Parathyroid adenoma (tissue), 2 donors: Measurements from ENCODE around the gene GNB1.
"Not testable (repeated sequence)": the region's sequence is repeated elsewhere in the genome, so short reads cannot be mapped to it uniquely, and the experiment has no call there.

Source experiments
- H2AFZ ChIP-seq: fragments of 300-600 bp; sonication (generic); one replicate; pipeline ENCODE4 v1.7.0; 2017; ENCODE audit warnings: antibody characterized with exemption, mild to moderate bottlenecking
- H3K27ac ChIP-seq: fragments of 300-600 bp; sonication (generic); one replicate; pipeline ENCODE4 v1.7.0; 2017
- H3K27me3 ChIP-seq: fragments of 300-600 bp; sonication (generic); one replicate; pipeline ENCODE4 v1.7.0; 2017; ENCODE audit warnings: low read length; ENCODE audit not compliant: control insufficient read depth, insufficient read depth
- H3K36me3 ChIP-seq: fragments of 300-600 bp; sonication (generic); one replicate; pipeline ENCODE4 v1.7.0; 2017; ENCODE audit warnings: low read length; ENCODE audit not compliant: control insufficient read depth, insufficient read depth
- H3K4me1 ChIP-seq: fragments of 300-600 bp; sonication (generic); one replicate; pipeline ENCODE4 v1.7.0; 2017; ENCODE audit warnings: control low read depth
- H3K4me2 ChIP-seq: fragments of 300-600 bp; sonication (generic); one replicate; pipeline ENCODE4 v1.7.0; 2017; ENCODE audit warnings: low read length
- H3K4me3 ChIP-seq: fragments of 300-600 bp; sonication (generic); one replicate; pipeline ENCODE4 v1.7.0; 2017; ENCODE audit warnings: low read depth, low read length
- H3K79me2 ChIP-seq: fragments of 300-600 bp; sonication (generic); one replicate; pipeline ENCODE4 v1.7.0; 2017; ENCODE audit warnings: control low read depth
- H3K9ac ChIP-seq: fragments of 300-600 bp; sonication (generic); one replicate; pipeline ENCODE4 v1.7.0; 2017; ENCODE audit warnings: mild to moderate bottlenecking
- H3K9me3 ChIP-seq: fragments of 300-600 bp; sonication (generic); one replicate; pipeline ENCODE4 v1.7.0; 2017; ENCODE audit warnings: low read length; ENCODE audit not compliant: control insufficient read depth
- CTCF ChIP-seq: fragments of 300-600 bp; sonication (generic); IDR thresholded peaks from one replicate; pipeline ENCODE4 v1.7.0; 2017; ENCODE audit warnings: antibody characterized with exemption, mild to moderate bottlenecking
- donor health status: primary hyperparathyroidism.

GNB1 gene

DNA sequence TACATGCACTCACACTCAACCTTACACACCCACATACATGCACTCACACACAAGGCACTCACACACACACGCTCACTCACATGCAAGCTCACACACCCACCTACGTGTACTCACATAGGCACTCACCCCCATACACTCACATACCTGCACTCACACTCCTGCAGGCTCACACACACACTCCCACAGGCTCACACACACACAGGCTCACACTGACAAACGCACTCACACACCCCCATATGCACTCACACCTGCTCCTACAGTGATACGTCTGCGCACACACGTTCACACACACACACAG is 47.3 kb upstream of the GNB1 start:
- Histone ChIP-seq H2AFZ (no peak overlapping the region), H3K9me3 (no peaks in the 10 kb centered on the region), H3K27ac (no peak overlapping the region), H3K4me1 (no peaks in the 10 kb centered on the region), H3K9ac (no peak overlapping the region), H3K27me3 (no peaks in the 10 kb centered on the region), H3K4me2 (no peak overlapping the region), H3K4me3 (no peak overlapping the region), H3K79me2 (no peaks in the 10 kb centered on the region), H3K36me3 (no peaks in the 10 kb centered on the region)
- TF ChIP-seq CTCF: no peak

- Histone ChIP-seq H3K79me2 (no peaks in the 10 kb centered on the region), H3K4me3 (no peak overlapping the region), H3K4me2 (no peak overlapping the region), H3K36me3 (no peaks in the 10 kb centered on the region), H3K9me3 (no peaks in the 10 kb centered on the region), H3K27me3 (no peaks in the 10 kb centered on the region), H3K27ac (no peak overlapping the region), H3K4me1 (no peaks in the 10 kb centered on the region), H2AFZ (no peak overlapping the region), H3K9ac (no peak overlapping the region)
- no peak for TF ChIP-seq CTCF
Measured at GRCh38 chr1:1937549-1938275, 46.8 kb upstream of the GNB1 start.

DNA sequence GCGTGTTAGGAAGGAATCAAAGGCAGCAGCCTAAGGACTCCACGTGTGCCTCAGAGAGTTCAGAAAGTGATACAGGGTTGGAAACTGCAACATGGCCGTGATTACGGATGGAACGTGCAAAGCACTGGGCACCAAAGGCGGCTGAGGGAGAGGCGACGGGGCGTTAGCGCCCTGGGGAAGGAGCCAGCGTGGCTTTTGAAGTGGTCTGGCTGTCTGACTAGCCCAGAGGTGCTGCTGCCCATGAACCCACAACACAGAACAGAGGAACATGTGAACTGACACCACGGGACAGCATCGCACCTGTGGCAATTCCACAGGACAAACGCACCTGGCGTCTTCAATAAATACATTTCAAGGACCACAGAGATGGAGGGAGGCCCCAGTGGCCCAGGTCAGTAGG is 46.2 kb upstream of the GNB1 start:
- Histone ChIP-seq H3K27ac (no peak overlapping the region), H3K36me3 (no peaks in the 10 kb centered on the region), H3K9ac (no peak overlapping the region), H3K9me3 (no peaks in the 10 kb centered on the region), H3K27me3 (no peaks in the 10 kb centered on the region), H2AFZ (no peak overlapping the region), H3K4me2 (no peak overlapping the region), H3K4me3 (no peak overlapping the region), H3K79me2 (no peaks in the 10 kb centered on the region), H3K4me1 (no peaks in the 10 kb centered on the region)
- no peak for TF ChIP-seq CTCF

DNA sequence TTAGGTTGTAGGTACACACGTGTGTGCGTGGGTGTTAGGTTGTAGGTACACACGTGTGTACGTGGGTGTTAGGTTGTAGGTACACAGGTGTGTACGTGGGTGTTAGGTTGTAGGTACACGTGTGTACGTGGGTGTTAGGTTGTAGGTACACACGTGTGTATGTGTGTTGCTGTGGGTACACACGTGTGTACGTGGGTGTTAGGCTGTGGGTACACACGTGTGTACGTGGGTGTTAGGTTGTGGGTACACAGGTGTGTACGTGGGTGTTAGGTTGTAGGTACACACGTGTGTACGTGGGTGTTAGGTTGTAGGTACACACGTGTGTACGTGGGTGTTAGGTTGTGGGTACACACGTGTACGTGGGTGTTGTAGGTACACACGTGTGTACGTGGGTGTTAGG is 44.0 kb upstream of the GNB1 start:
- not testable (repeated sequence) for H3K4me1 ChIP-seq, H2AFZ ChIP-seq

DNA sequence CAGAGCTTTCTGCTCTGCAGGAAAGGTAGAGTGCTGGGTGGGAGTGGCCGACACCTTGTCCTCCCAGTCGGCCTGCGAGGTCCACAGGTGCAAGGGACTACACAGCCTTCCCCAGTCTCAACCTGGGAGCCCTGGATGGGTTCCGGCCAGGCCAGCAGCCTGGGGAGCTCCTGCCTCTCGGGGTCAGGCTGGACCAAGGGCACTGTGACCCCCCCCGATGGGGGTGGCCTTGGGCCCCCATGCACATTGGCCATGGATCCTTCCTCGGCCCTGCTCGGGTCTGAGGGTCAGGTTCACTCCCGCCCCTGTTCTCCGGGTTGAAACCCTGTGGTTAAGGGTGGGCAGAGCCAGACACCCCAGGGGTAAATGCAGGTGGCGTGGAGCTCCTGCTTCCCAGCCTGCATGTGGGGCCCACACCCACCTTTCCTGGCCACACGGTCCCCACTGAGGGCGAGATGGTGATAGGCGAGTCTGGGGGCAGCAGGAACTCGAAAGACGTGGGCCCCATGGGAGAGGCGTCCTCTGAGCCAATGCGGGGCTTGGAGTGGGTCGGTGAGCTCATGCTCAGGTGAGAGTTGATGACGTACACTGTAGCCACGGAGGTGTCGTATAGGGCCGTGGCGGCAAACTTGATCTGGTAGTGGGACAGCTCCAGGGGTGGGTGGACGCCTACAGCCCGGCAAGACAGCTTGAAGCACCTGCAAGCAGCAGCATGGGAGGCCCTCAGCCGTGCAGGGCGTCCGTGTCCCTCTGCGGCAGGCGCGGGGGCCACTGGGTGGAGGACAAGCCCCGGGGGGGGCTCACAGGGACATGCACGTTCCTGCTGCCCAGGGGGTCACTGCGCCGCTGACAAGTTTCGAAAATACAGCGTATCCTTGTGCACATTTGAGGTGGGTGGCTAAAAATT is 39.0 kb upstream of the GNB1 start:
- H3K27ac ChIP-seq: no peak overlapping the region
- no peak overlapping the region for H3K4me3 ChIP-seq
- H3K36me3 ChIP-seq: no peaks in the 10 kb centered on the region
- H3K4me2 ChIP-seq: no peak overlapping the region
- H3K27me3 ChIP-seq: no peaks in the 10 kb centered on the region
- no peaks in the 10 kb centered on the region for H3K79me2 ChIP-seq
- H3K9ac ChIP-seq: no peak overlapping the region
- no peaks in the 10 kb centered on the region for H3K4me1 ChIP-seq
- H2AFZ ChIP-seq: no peak overlapping the region
- H3K9me3 ChIP-seq: no peaks in the 10 kb centered on the region
- no peak for TF ChIP-seq CTCF

More for the DNA sequence above, 44.0 kb upstream of the GNB1 start:
- H3K4me2 ChIP-seq, H3K9ac ChIP-seq, H3K9me3 ChIP-seq, H3K27me3 ChIP-seq, H3K4me3 ChIP-seq, H3K27ac ChIP-seq, H3K36me3 ChIP-seq, H3K79me2 ChIP-seq: not testable (repeated sequence)
